NCI-H1417 treated with DMSO at 0.1 percent for 48 hours (cell line): ENCODE data around the gene SOX13.

Source experiments
- DNase-seq: peaks from one replicate; lab custom pipeline; 2025; lab: John Stamatoyannopoulos, UW

The SOX13 gene

DNA sequence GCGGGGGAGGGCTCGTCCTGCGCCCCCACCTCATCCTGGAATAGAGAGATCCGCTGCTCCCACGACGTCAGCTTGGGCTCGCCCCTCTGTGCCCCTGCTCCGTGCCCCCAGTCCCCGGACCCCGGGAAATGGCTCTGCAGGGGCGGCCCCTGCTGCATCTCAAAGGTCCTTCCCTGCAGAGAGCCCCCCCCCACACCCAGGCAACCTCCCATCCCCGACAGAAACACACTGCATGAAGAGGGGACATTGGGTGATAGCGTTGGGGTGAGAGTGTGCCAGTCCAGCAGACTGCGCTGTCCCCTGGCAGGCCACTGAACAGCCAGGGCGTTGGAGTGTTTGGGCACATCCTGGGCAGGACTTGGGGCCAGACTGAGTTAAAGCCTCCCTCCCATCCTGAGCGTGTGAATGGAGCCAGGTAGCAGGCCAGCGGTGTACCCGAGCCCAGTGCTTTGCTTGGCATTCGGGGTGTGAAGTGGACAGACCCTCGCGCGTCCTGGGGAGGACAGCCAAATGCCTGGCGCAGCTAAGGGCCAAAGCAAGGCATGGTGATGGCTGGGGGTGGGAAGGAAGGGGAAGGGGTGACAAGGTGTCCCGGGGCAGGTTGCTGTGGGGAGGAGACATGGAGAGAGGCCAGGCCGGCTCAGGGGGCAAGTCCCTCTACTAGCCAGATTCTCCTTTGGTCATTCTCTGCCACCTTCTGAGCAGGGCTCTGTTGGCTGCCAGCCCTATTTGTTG lies 79.6 kb downstream of the SOX13 start:
- DNase-seq, result no peak

DNA sequence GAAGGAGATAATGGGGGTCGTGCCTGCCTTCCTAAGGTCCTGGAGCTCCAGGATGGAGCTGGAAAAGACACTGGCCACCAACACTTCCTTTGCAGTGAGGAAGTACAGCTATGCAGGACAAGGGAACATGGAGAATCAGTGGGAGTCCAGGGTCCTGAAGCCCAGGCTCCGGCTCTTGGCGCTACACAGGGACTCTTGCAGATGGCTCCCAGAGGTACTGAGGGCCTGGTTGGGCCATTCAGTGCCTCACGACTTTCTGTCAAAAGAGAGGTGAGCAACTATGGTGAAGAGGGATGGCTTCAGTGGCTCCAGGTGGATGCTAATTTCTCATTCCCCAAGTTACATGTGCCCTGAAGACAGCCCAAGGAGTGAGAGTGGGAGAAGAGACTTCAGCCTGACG lies 80.8 kb downstream of the SOX13 start:
- no peak for DNase-seq

DNA sequence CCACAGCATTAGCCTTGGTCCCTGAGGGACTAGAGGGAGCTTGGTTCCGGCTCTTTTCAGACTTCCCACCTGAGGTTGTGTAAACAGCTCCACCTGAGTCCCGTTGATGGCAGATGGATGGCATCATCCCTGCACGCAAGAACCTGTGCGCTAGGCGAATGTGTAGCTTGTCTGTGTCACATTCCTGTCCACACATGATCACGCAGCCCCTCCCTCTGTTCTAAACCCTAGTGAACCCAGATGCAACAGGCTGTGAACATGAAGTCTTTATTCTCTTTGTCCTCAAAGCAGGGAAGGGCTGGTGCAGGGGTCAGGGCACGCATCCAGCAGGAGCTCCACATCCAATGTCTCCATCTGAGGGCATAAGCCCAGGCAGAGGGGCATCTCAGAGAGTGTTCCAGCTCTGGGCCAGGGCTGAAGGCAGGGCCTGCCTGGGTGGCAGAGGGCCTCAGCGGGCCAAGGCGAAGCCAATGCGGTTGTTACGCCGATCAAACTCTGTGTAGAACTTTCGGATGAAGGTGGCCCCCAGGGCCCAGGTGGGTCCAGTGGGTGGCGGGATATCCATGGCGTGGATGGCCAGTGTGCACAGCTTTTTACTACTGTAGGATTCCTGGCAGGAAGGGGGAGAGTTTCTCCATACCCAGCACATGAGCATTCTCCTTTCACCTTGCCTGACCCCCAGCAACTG lies 81.8 kb downstream of the SOX13 start:
- no peak for DNase-seq

DNA sequence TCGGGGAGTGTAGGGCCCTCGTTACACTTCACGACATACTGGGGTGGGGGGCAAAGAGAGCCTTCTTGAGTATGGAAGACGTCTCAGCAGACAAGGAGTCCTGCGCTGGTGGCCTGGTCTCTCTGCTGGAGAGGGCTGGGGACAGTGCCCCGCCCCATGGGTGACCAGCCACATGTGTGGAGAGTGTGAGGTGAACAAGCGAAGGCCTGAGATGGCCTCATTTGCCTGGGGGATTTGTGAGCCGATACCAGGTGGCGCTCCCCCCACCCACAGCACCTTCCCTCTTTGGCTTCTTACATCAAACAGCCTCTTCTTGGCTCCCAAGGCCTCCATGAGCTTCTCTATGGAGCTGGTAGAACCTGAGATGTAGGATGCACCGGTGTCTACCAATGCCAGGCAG lies 83.0 kb downstream of the SOX13 start:
- no peak for DNase-seq

DNA sequence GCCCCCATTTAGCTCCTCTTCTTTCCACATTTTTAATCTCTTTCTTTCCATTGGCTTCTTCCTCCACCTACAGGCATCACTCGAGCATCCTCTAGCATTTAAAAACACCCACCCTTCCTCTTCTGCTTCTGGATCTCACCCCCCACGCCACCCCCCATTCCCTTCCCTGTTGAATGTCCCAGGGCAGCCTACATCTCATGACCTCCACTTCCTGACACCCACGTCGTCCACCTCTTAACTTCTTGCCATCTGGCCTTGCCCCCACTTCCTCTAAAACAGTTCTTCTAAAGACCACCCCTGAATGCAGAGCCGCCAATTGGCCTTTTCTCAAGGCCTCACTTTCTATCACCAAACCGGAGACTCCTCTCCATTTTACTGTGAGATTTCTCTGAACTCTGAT lies 85.0 kb downstream of the SOX13 start:
- no peak for DNase-seq

DNA sequence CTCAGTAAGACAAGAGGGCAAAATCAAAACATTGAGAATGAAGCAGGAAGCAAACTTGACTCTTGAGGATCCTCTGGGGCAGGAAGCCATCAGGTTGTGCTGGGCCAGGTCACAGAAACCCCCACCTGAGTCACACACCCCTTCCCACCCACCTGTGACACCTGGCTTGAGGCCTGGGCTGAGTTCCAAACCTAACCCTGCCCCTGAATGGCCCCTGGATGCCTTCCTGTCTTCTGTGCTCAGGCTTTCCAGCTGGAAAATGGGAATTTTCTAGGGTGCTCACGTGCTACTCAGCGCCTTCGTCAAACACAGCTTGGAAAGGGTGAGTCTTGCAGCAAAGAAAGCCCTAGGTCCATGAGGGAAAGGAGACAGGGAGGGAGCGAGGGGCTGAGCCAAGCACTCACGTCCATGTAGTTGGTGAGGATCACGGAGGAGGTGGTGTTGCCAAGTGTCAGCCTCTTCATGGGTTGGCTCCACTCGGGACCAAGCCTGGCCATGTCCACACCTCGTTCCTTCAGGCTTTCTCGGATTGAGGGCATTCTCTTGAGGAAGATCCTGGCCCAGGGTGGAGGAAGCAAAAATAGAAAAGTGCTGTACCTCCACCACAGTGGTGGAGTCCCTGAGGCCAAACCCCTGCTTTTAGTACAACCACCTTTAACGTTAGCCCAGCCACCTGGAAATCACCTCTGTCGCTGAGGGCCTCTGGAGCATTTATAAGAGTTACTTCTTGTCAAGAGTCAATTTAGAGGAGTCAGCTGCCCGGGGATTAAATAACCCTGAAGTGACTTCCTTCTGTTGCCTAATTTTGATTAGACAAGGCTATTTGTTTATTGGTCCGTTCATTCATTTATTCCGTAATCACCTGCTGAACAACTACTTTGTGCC lies 88.9 kb downstream of the SOX13 start:
- no peak for DNase-seq

DNA sequence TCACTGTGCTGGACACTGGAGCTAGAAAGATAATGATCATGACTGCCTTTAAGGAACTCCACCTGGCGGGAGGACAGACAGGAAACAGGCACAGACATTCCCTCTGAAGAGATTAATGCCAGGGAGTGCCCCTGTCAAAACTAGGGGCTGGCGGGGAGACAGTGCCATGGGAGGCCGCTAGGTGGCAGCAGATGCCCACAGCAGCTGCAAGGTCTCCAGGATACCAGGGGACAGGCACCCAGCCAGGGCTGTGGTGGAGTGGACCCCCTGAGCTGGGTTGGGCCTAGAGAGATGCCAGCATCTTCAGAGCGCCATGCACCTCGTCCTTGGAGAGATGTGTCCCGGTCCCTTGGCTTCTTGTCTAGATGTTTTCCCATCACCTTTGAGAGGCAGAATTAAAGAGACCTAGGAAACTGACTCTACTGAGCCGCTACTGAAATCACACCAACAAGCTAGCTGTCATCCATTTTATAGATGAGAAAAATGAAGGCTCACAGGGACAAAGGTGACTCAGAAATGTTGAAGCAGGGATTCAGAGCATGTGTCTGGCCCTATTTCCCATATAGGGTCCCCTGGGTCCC lies 89.7 kb downstream of the SOX13 start:
- peak; percentile 36 for DNase-seq

DNA sequence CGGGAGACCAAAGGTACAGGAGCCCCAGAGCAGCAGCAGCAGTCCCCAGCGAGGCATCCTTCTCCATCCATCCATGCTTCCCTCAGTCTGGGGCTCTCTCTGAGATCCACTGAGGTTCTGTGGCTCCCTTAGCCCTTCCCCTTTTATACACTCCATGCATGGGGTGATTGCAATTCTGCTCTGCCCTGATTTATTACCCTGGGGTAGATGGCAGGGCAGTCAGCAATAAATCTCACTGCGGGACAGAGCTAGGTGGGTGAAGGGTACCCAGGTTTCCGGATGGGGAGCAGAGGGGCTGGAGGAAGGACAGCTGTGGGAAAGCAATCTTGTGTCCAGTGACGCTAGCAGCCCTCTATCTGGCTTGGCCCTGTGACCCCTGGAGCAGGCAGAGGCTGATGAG lies 93.3 kb downstream of the SOX13 start, which contains the start of gene REN:
TSS of gene REN (minus strand) at position 119 of the 400 bp plus-strand sequence. CDS start at position 75, 44 bp downstream.
- DNase-seq, result no peak

- DNase-seq, result no peak
These were observed 94.8 kb downstream of the SOX13 start for GRCh38 chr1:204167730-204168129.

DNA sequence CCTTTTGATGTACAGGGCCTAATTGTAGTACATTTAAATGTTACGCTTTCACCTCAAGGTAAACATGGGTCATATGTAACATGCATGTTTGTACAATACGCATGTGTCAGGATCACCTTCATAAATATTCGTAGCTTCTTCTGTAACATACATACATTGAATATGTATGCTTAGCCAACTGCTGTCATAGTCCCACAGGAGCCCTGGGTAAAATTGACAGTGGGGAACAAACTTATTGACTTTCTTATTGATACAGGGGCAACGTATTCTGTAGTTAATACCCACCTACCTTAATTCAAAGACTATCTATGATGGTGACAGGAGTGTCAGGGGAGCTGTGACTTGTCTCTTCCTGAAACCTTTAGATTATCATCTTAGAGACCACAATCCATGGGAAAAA lies 96.9 kb downstream of the SOX13 start:
- no peak for DNase-seq

- no peak for DNase-seq
These were observed 97.7 kb downstream of the SOX13 start for GRCh38 chr1:204170494-204171155.

DNA sequence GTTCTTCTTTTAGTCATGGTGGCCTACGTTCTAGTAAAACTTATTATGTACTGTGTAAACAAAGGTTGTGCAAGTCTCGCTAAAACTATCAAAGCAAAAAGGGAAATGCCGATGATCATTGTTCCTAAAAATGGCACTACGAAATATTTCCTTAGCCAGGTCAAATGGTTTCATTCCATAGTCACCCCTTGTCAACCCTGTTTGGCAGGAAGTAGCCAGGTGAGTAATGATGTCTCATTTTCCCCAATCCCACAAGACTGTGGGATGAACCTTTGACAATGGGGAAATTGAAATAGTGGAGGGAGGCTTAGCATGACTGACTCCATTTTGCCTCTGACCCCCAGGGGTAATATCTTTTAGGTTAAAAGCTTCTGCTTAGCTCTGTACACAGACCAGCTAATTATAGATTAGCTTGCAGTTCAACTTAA lies 98.8 kb downstream of the SOX13 start:
- DNase-seq, result no peak

GRCh38 chr1:204172404-204173029 lies 99.6 kb downstream of the SOX13 start:
- DNase-seq, result no peak

GRCh38 chr1:204174958-204175357 lies 102.0 kb downstream of the SOX13 start:
- no peak for DNase-seq

GRCh38 chr1:204176049-204176448 lies 103.1 kb downstream of the SOX13 start:
- no peak for DNase-seq

GRCh38 chr1:204177133-204177532 lies 104.2 kb downstream of the SOX13 start:
- DNase-seq, result no peak
